ENCODE measurements around the gene KAT6B.

The KAT6B gene

GRCh38 chr10:75007646-75008045 lies 181.2 kb downstream of the KAT6B start (continued):
- TF ChIP-seq ZBTB8A (tag by site-specific recombination; IDR thresholded peaks at IDR 0.05): no peak
- no peak for TF ChIP-seq ZNF701 (tag by site-specific recombination; IDR thresholded peaks at IDR 0.05)
- no peak for TF ChIP-seq ZNF768 (tag by site-specific recombination; IDR thresholded peaks at IDR 0.05)
- no peak for TF ChIP-seq ZNF302 (tag by site-specific recombination; IDR thresholded peaks at IDR 0.05; ENCODE audit: low read depth)
- TF ChIP-seq ZNF26 (tag by site-specific recombination; IDR thresholded peaks at IDR 0.05): no peak
- TF ChIP-seq, protein P1, sequence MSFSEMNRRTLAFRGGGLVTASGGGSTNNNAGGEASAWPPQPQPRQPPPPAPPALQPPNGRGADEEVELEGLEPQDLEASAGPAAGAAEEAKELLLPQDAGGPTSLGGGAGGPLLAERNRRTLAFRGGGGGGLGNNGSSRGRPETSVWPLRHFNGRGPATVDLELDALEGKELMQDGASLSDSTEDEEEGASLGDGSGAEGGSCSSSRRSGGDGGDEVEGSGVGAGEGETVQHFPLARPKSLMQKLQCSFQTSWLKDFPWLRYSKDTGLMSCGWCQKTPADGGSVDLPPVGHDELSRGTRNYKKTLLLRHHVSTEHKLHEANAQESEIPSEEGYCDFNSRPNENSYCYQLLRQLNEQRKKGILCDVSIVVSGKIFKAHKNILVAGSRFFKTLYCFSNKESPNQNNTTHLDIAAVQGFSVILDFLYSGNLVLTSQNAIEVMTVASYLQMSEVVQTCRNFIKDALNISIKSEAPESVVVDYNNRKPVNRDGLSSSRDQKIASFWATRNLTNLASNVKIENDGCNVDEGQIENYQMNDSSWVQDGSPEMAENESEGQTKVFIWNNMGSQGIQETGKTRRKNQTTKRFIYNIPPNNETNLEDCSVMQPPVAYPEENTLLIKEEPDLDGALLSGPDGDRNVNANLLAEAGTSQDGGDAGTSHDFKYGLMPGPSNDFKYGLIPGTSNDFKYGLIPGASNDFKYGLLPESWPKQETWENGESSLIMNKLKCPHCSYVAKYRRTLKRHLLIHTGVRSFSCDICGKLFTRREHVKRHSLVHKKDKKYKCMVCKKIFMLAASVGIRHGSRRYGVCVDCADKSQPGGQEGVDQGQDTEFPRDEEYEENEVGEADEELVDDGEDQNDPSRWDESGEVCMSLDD (tag by site-specific recombination; IDR thresholded peaks at IDR 0.05): no peak

DNA sequence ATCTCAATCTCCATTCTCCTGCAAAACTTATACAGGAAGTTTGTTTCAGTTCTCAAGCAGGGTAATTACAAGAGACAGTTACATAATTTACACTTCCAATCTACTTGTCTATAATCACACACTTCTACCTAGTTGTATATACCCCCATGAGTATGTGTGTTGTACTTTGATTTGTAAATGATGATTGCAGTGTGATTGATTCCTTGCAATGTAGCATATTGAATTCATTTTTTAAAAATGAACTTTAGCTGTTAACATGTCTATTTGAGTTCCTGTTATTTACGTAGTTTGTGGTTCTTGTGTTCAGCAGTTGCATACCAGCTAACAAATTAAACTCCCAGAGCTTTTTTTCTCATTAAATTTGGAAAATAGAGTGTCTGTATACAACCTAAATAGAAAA lies 182.6 kb downstream of the KAT6B start:
- ChIA-PET POLR2A (interaction anchor here (0.5 kb wide), 1 partner anchor 719 kb away, joined by 7 read pairs; no protein-coding TSS in a partner anchor), CTCF (interaction anchor here (0.8 to 1.1 kb wide), 4 partner anchors 9 to 764 kb away, joined by 3 to 4 read pairs (median 3); no protein-coding TSS in a partner anchor)
- H3K27ac ChIP-seq (ENCODE audit: extremely low read depth, low read depth, low read length): no peak overlapping the region
- no peaks in the 10 kb centered on the region for H3K9me3 ChIP-seq (ENCODE audit: control insufficient read depth, insufficient read depth, low read depth, low read length)
- no peak overlapping the region for H3K4me3 ChIP-seq (ENCODE audit: low read depth, low read length)
- TF ChIP-seq PRDM2 (tag by site-specific recombination; IDR thresholded peaks at IDR 0.05; ENCODE audit: borderline replicate concordance): no peak
- TF ChIP-seq ZBTB11 (tag by site-specific recombination; conservative IDR thresholded peaks at IDR 0.05; ENCODE audit: low read depth): no peak
- no peak for TF ChIP-seq WT1 (tag by site-specific recombination; IDR thresholded peaks at IDR 0.05)
- no peak for TF ChIP-seq ZNF174 (tag by site-specific recombination; IDR thresholded peaks at IDR 0.05)
- no peak for TF ChIP-seq ZNF585B (tag by site-specific recombination; IDR thresholded peaks at IDR 0.05)
- no peak for TF ChIP-seq ZNF121 (tag by site-specific recombination; IDR thresholded peaks at IDR 0.05)
- no peak for TF ChIP-seq MYNN (tag by site-specific recombination; IDR thresholded peaks at IDR 0.05; ENCODE audit: borderline replicate concordance)
- no peak for TF ChIP-seq ZNF404 (tag by site-specific recombination; IDR thresholded peaks at IDR 0.05)
- TF ChIP-seq OSR2 (tag by site-specific recombination; IDR thresholded peaks at IDR 0.05): no peak
- no peak for TF ChIP-seq ZNF692 (tag by site-specific recombination; IDR thresholded peaks at IDR 0.05)
- TF ChIP-seq ZNF677 (tag by site-specific recombination; IDR thresholded peaks at IDR 0.05): no peak
- TF ChIP-seq ZFP41 (tag by site-specific recombination; IDR thresholded peaks at IDR 0.05; ENCODE audit: borderline replicate concordance): no peak
- no peak for TF ChIP-seq ZNF133 (tag by site-specific recombination; IDR thresholded peaks at IDR 0.05)
- no peak for TF ChIP-seq YY2 (tag by site-specific recombination; IDR thresholded peaks at IDR 0.05)
- H3K36me3 ChIP-seq (ENCODE audit: control insufficient read depth in 2 of 2, insufficient read depth in 1 of 2, low read length in 2 of 2): no peaks in the 10 kb centered on the region
- H3K4me1 ChIP-seq (ENCODE audit: control insufficient read depth, insufficient read depth, low read length): no peaks in the 10 kb centered on the region

All from HEK293 (cell line).